ENCODE measurements around the gene FOXL2. TPM values are rescaled to one million over a fixed set of nuclear protein-coding genes. Genes with fewer than 3 reads are reported as not detected.
"Not testable (repeated sequence)": the region's sequence is repeated elsewhere in the genome, so short reads cannot be mapped to it uniquely, and the experiment has no call there.

The FOXL2 gene
- total and polyA plus RNA-seq, 10 of the 15 experiments (the other 5 are each of a cell fraction or from before 2014, with no cell fraction given): not detected

DNA sequence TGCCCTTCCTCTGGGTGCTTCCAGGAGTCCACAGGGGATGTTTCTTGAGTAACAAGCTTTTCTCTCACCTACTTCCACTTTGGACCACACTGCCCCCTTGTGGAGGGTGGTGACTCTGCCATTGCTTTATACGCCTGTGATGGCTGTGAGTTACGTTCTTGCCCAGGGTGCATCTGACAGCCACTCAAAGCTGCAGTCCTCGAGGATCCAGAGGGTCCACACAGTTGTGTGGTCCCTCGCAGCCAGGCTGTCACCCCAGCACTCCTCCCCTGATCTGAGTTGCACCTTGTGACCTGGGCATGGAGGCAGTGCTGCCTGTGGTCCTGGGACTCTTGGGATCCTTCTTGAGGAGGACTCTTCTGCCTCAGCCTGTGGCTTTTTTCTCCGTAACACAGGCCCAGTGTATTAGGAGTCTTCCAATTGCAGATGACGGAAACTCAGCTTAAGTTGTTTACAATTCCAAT lies 23.4 kb downstream of the FOXL2 start (continued):
- TF ChIP-seq CTCF (IDR thresholded peaks at IDR 0.05 in 2 of 3, conservative IDR thresholded peaks at IDR 0.05 in 1 of 3; ENCODE audit: control insufficient read depth in 2 of 3, extremely low read depth in 1 of 3, insufficient read depth in 1 of 3, low read depth in 3 of 3, low read length in 3 of 3) (peak; percentile 90 to 93 (median 91)), SMC3 (IDR thresholded peaks at IDR 0.05; ENCODE audit: borderline replicate concordance, low read length) (peak; percentile 90)

DNA sequence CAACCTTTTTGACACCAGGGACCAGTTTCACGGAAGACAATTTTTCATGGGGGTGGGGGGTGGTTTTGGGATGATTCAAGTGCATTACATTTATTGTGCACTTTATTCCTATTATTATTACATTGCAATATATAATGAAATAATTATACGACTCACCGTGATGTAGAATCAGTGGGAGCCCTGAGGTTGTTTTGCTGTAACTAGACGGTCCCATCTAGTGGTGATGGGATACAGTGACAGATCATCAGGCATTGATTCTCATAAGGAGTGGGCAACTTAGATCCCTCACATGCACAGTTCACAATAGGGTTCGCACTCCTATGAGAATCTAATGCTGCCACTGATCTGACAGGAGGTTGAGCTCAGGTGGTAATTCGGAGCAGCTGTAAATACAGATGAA lies 24.5 kb downstream of the FOXL2 start:
- H2AFZ ChIP-seq (ENCODE audit: control insufficient read depth, low read depth, low read length); H3K4me1 ChIP-seq (ENCODE audit: control insufficient read depth, insufficient read depth, low read length); H4K20me1 ChIP-seq (ENCODE audit: control insufficient read depth, insufficient read depth); DNase-seq (ENCODE audit: low read depth, low spot score); H3K27me3 ChIP-seq (replicated peaks in 1 of 2; ENCODE audit: control insufficient read depth in 2 of 2, insufficient read depth in 2 of 2, low read length in 1 of 2); H3K27ac ChIP-seq (ENCODE audit: control insufficient read depth, insufficient read depth); POLR2A ChIA-PET; ATAC-seq; FAIRE-seq; H3K79me2 ChIP-seq (ENCODE audit: control insufficient read depth, insufficient read depth, low read length); H3K36me3 ChIP-seq (ENCODE audit: control insufficient read depth in 2 of 2, insufficient read depth in 2 of 2, low read length in 1 of 2); BruUV-seq (replicated peaks); H3K9ac ChIP-seq (ENCODE audit: control insufficient read depth, insufficient read depth, low read length); H3K4me3 ChIP-seq; H3K9me3 ChIP-seq (replicated peaks; ENCODE audit: control insufficient read depth, insufficient read depth, low read length); H3K4me2 ChIP-seq (ENCODE audit: control insufficient read depth, insufficient read depth): not testable (repeated sequence)
- 70% methylated on average over 6 of the region's 6 CpGs for WGBS (ENCODE audit: insufficient coverage, insufficient replicate concordance, low lambda C conversion rate, missing lambda C conversion rate)
- RAD21 ChIA-PET (ENCODE audit: unreplicated experiment): interaction anchor here (1.4 to 5.2 kb wide), 7 partner anchors 207 to 504 kb away, joined by 3 to 36 read pairs (median 5); partner anchors contain the start of gene CEP70
- in situ Hi-C loops (cut with MboI) (loop anchor here (5.0 kb wide), 1 partner anchor 505 kb away; no protein-coding TSS in a partner anchor), intact Hi-C loops (cut with micrococcal nuclease; ENCODE audit: unreplicated experiment) (loop anchor here (2.0 kb wide), 3 partner anchors 506 to 854 kb away; no protein-coding TSS in a partner anchor)
- SMC1A ChIA-PET (ENCODE audit: uncharacterized antibody, unreplicated experiment): interaction anchor here (1.1 to 3.4 kb wide), 9 partner anchors 9 to 507 kb away, joined by 3 to 28 read pairs (median 10); partner anchors contain the start of gene CEP70
- CTCF ChIA-PET: interaction anchor here (0.9 to 18.6 kb wide), 21 partner anchors 10 to 742 kb away, joined by 3 to 451 read pairs (median 9); partner anchors contain the start of gene CEP70
